Bronchial epithelial cell (primary cell): ENCODE measurements around the gene FUT1. TPM values are rescaled to one million over a fixed set of nuclear protein-coding genes. Genes with fewer than 3 reads are reported as not detected.
A peak's percentile ranks its signal among the peaks of the same experiment; 100 is the strongest.
"Not testable (repeated sequence)": the region's sequence is repeated elsewhere in the genome, so short reads cannot be mapped to it uniquely, and the experiment has no call there.

ENCODE experiments used
- DNase-seq: peaks from one replicate; pipeline ENCODE4 v3.0.0-alpha.2; 2010; ENCODE audit warnings: low read depth
- FAIRE-seq: peaks from 2 replicates; lab custom pipeline; 2011; peaks lifted over from hg19 to GRCh38; lab: Jason Lieb, UNC
- H3K27me3 ChIP-seq: 2 replicates; pipeline ENCODE4 v1.5.1; 2011; ENCODE audit warnings: low read length; ENCODE audit not compliant: control insufficient read depth, insufficient read depth
- H3K36me3 ChIP-seq: 2 replicates; pipeline ENCODE4 v1.5.1; 2011; ENCODE audit warnings: low read length; ENCODE audit not compliant: control insufficient read depth, insufficient read depth
- H3K4me3 ChIP-seq: 2 replicates; pipeline ENCODE4 v1.5.1; 2011; ENCODE audit warnings: mild to moderate bottlenecking, low read depth, low read length, control low read depth
- total RNA-seq: library from RNA; depleted of rRNA; stranded (reverse); fragments of >200 nt; gene quantifications from 2 replicates; pipeline ENCODE4 v1.2.1, GENCODE V29; 2014
- TF ChIP-seq, protein P1 (sequence below): IDR thresholded peaks from 2 replicates; pipeline ENCODE4 v1.5.1; 2011; ENCODE audit warnings: mild to moderate bottlenecking, moderate library complexity, low read length, control low read depth, inconsistent platforms; ENCODE audit not compliant: insufficient read depth, severe bottlenecking

Gene FUT1
- total RNA-seq, 1 donor from 2014 or later, result 12.1 TPM

- H3K4me3 ChIP-seq, result no peak overlapping the region
Observed at GRCh38 chr19:48795685-48796070, 43.2 kb upstream of the FUT1 start.

DNA sequence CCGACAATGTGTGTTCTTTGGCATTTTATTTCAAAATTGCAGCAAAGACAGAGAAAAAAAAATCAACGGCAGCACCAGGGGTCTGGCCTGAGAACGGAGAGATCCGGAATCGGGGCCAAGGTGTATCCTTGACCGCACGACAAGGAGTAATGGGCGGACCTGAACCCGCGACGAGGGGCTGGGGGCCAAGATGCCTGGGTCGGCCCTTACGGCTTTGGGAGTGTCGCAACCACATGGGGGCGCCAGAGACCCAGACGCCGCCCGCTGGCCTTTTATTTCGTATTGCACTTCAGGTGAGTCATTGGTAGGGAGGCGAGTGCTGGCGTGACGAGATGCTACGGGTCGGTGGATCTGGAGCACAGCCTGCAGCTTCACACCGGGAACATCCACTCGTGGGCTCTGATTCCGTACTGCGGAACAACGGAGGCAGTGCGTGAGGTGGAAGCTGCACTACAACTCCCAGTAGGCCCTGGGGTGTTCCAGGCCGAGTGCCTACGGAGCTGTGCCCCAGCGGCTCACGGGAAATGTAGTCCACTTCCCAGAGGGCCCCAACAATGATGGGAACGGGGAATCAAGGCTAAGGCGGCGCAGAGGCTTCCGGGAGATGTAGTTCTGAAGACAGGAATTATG is 42.7 kb upstream of the FUT1 start:
- peaks cover 4% of the 10 kb centered on the region for H3K36me3 ChIP-seq
- TF ChIP-seq, protein P1, sequence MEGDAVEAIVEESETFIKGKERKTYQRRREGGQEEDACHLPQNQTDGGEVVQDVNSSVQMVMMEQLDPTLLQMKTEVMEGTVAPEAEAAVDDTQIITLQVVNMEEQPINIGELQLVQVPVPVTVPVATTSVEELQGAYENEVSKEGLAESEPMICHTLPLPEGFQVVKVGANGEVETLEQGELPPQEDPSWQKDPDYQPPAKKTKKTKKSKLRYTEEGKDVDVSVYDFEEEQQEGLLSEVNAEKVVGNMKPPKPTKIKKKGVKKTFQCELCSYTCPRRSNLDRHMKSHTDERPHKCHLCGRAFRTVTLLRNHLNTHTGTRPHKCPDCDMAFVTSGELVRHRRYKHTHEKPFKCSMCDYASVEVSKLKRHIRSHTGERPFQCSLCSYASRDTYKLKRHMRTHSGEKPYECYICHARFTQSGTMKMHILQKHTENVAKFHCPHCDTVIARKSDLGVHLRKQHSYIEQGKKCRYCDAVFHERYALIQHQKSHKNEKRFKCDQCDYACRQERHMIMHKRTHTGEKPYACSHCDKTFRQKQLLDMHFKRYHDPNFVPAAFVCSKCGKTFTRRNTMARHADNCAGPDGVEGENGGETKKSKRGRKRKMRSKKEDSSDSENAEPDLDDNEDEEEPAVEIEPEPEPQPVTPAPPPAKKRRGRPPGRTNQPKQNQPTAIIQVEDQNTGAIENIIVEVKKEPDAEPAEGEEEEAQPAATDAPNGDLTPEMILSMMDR, result peak; percentile 95
- DNase-seq (peak; percentile 80), FAIRE-seq (peak; percentile 47)
- H3K4me3 ChIP-seq, result peak overlapping the region; percentile 39
- H3K27me3 ChIP-seq, result no peaks in the 10 kb centered on the region

More at GRCh38 chr19:48795685-48796070, 43.2 kb upstream of the FUT1 start:
- DNase-seq (no peak), FAIRE-seq (no peak)
- Histone ChIP-seq H3K27me3 (no peaks in the 10 kb centered on the region), H3K36me3 (peaks cover 4% of the 10 kb centered on the region)
- TF ChIP-seq, protein P1, result no peak

GRCh38 chr19:48794291-48794690 is 41.9 kb upstream of the FUT1 start:
- Histone ChIP-seq H3K4me3 (no peak overlapping the region), H3K27me3 (no peaks in the 10 kb centered on the region), H3K36me3 (peaks cover 4% of the 10 kb centered on the region)
- no peak for DNase-seq
- TF ChIP-seq, protein P1, result no peak
- no peak for FAIRE-seq

DNA sequence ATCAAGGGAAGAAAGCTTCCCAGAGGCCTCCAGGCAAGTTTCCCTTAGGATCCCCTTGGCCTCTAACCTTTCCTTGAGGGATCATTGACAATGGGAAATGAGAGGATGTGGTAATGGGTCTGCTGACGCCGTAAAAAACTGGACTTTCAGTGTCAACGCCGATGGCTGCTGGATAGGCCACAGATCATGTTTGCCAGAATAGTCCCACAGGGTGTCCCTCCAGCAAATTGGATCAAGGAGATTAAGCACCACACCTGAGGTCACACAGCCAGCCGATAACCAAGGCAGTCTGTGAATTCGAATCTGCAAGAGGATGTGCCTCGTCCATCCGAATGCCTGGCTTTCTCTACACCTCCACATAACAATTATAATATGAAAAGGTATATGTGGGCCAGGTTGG is 40.8 kb upstream of the FUT1 start:
- H3K27me3 ChIP-seq, result no peaks in the 10 kb centered on the region
- DNase-seq (no peak), FAIRE-seq (no peak)
- H3K4me3 ChIP-seq, result no peak overlapping the region
- peaks cover 2% of the 10 kb centered on the region for H3K36me3 ChIP-seq
- TF ChIP-seq, protein P1, result no peak

DNA sequence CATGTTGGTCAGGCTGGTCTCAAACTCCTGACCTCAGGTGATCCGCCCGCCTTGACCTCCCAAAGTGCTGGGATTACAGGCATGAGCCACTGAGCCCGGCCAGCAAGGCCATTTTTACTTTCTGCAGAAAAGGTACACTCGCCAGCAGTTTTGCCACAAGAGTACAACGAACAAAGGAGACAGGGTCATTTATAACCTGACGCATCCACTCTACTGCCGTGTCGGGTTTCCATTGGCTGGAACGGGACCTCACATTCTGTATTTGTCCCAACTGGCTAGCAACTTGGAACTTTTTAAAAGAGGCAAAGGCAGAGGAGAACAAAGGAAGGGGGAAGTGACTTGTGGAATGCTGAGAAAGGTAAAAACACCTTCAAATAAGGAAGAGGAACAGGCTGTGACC is 34.9 kb upstream of the FUT1 start:
- not testable (repeated sequence) for FAIRE-seq, H3K27me3 ChIP-seq, H3K4me3 ChIP-seq, H3K36me3 ChIP-seq
- peak; percentile 72 for DNase-seq

DNA sequence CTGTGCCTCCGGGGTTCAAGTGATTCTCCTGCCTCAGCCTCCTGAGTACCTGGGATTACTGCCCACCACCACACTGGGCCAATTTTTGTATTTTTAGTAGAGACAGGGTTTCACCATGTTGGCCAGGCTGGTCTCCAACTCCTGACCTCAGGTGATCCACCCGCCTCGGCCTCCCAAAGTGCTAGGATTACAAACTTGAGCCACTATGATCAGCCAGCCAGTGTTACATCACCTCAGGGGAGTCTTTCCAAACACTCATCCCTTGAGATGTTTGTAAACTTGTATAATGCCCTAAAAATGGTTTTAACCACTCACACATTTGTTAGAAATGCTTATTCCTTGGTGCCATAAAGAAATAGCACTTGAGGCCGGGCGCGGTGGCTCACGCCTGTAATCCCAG is 34.0 kb upstream of the FUT1 start:
- H3K27me3 ChIP-seq, H3K36me3 ChIP-seq, DNase-seq, FAIRE-seq, H3K4me3 ChIP-seq: not testable (repeated sequence)

DNA sequence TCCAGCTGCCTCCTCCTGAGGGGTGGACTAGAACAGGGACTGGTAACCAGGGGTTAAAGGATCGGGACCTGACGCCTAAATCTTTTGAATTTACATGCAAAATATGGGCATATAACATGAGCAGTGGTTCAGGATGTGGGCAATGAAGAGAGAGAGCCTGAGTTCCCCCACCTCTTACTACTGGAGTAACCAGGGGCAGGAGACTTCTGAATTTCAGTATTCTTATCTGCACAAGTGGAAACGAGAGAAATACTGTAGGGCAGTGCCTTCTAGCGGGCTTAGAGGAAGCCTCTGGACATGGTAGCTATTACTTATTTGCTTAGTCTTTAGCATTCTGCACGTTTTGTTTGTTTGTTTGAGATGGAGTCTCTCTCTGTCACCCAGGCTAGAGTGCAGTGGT is 32.1 kb upstream of the FUT1 start:
- TF ChIP-seq, protein P1, result peak; percentile 14
- Histone ChIP-seq H3K36me3 (no peaks in the 10 kb centered on the region), H3K27me3 (no peaks in the 10 kb centered on the region), H3K4me3 (no peak overlapping the region)
- FAIRE-seq, result no peak
- DNase-seq, result no peak
